HG03280 (cell line): ENCODE measurements around the gene MYCBPAP.

ENCODE experiments used
- ATAC-seq: cut with Tn5 transposase; IDR thresholded peaks from one replicate; pipeline ENCODE4 v1.9.1; 2021; ENCODE audit warnings: mild to moderate bottlenecking, moderate library complexity; ENCODE audit not compliant: unreplicated experiment

Gene MYCBPAP

GRCh38 chr17:50568659-50569058 lies 60.4 kb downstream of the MYCBPAP start:
- no peak for ATAC-seq

GRCh38 chr17:50569592-50569991 lies 61.4 kb downstream of the MYCBPAP start:
- ATAC-seq: no peak

- ATAC-seq: no peak
These were observed 61.8 kb downstream of the MYCBPAP start for GRCh38 chr17:50570032-50570431.

GRCh38 chr17:50570528-50570927 lies 62.3 kb downstream of the MYCBPAP start:
- ATAC-seq: no peak

- no peak for ATAC-seq
These were observed 63.4 kb downstream of the MYCBPAP start for GRCh38 chr17:50571681-50572080.

- ATAC-seq: no peak
These were observed 64.3 kb downstream of the MYCBPAP start for GRCh38 chr17:50572541-50572940.

- ATAC-seq: no peak
These were observed 65.8 kb downstream of the MYCBPAP start for GRCh38 chr17:50573866-50574611.

GRCh38 chr17:50575581-50576210 lies 67.5 kb downstream of the MYCBPAP start:
- ATAC-seq: no peak

- ATAC-seq: no peak
These were observed 68.6 kb downstream of the MYCBPAP start for GRCh38 chr17:50576864-50577263.

GRCh38 chr17:50577451-50577954 lies 69.3 kb downstream of the MYCBPAP start:
- no peak for ATAC-seq

GRCh38 chr17:50578173-50578572 lies 69.9 kb downstream of the MYCBPAP start:
- ATAC-seq: no peak

- no peak for ATAC-seq
These were observed 71.2 kb downstream of the MYCBPAP start for GRCh38 chr17:50579399-50579798.

- ATAC-seq: no peak
These were observed 72.4 kb downstream of the MYCBPAP start for GRCh38 chr17:50580646-50581045.
